Right hindlimb (tissue), 1 donor: ENCODE data around the gene B3GALT6.
"Not testable (repeated sequence)": the region's sequence is repeated elsewhere in the genome, so short reads cannot be mapped to it uniquely, and the experiment has no call there.

Source experiments
- DNase-seq: peaks from one replicate; pipeline ENCODE4 v3.0.0-alpha.2; 2018

Gene B3GALT6

GRCh38 chr1:1232208-1232795 lies at the start of gene B3GALT6:
Gene B3GALT6 (plus strand): TSS chr1:1232237. CDS start chr1:1232279, 42 bp downstream.
- DNase-seq, result no peak

- DNase-seq, result peak; percentile 18
These were observed 49.4 kb upstream of the B3GALT6 start for GRCh38 chr1:1182491-1183220.

- peak; percentile 32 for DNase-seq
These were observed 48.8 kb upstream of the B3GALT6 start for GRCh38 chr1:1183221-1183747.

GRCh38 chr1:1183833-1184775 lies 47.9 kb upstream of the B3GALT6 start:
- peak; percentile 20 for DNase-seq

GRCh38 chr1:1185101-1185765 lies 46.8 kb upstream of the B3GALT6 start:
- DNase-seq, result peak; percentile 27

GRCh38 chr1:1187938-1188337 lies 44.1 kb upstream of the B3GALT6 start:
- DNase-seq, result no peak

GRCh38 chr1:1189111-1189510 lies 42.9 kb upstream of the B3GALT6 start:
- DNase-seq, result no peak

- DNase-seq, result no peak
These were observed 40.3 kb upstream of the B3GALT6 start for GRCh38 chr1:1191734-1192133.

GRCh38 chr1:1194723-1195122 lies 37.3 kb upstream of the B3GALT6 start:
- no peak for DNase-seq

- not testable (repeated sequence) for DNase-seq
These were observed 36.3 kb upstream of the B3GALT6 start for GRCh38 chr1:1195726-1196125.

- DNase-seq, result peak; percentile 14
These were observed 35.4 kb upstream of the B3GALT6 start for GRCh38 chr1:1196431-1197187.

GRCh38 chr1:1197188-1197500 lies 34.9 kb upstream of the B3GALT6 start:
- no peak for DNase-seq

- peak; percentile 17 for DNase-seq
These were observed 34.2 kb upstream of the B3GALT6 start for GRCh38 chr1:1197551-1198422.

- DNase-seq, result peak; percentile 17
These were observed 33.5 kb upstream of the B3GALT6 start for GRCh38 chr1:1198423-1199140.

- DNase-seq, result peak; percentile 24
These were observed 32.7 kb upstream of the B3GALT6 start for GRCh38 chr1:1199141-1199960.

GRCh38 chr1:1199961-1200875 lies 31.8 kb upstream of the B3GALT6 start:
- DNase-seq, result peak; percentile 21

- DNase-seq, result peak; percentile 60
These were observed 30.9 kb upstream of the B3GALT6 start for GRCh38 chr1:1200876-1201810.
